Esophagus squamous epithelium (tissue), 4 donors: ENCODE data around the gene KRTAP19-2.

Source experiments
- CTCF ChIP-seq, 6 experiments: fragments of 450-650 bp in 4 of 6; fragments of 200-600 bp in 2 of 6; sonication (generic) in 2 of 6; IDR thresholded peaks; one replicate each; pipeline ENCODE4 v1.5.1; 2016 to 2019; ENCODE audit warnings: antibody characterized with exemption in 6 of 6, mild to moderate bottlenecking in 4 of 6, moderate library complexity in 4 of 6
- POLR2A ChIP-seq, 4 donors: fragments of 450-650 bp; IDR thresholded peaks; one replicate each; pipeline ENCODE4 v1.6.1; 2017; ENCODE audit warnings: antibody characterized with exemption in 4 of 4, mild to moderate bottlenecking in 4 of 4, moderate library complexity in 3 of 4

- TF ChIP-seq CTCF (IDR thresholded peaks at IDR 0.05) (no peak), POLR2A (IDR thresholded peaks at IDR 0.05) (no peak)
Observed at GRCh38 chr21:30518876-30519275, 31.6 kb upstream of the KRTAP19-2 start.
